OCI-LY1 (cell line): ENCODE measurements around the gene SERPINA5.
"Not testable (repeated sequence)": the region's sequence is repeated elsewhere in the genome, so short reads cannot be mapped to it uniquely, and the experiment has no call there.

Source experiments
- H2AFZ ChIP-seq: fragments of 200-600 bp; sonication (generic), shearing (Covaris generic); 2 replicates; pipeline ENCODE4 v1.6.0; 2014; ENCODE audit warnings: antibody characterized with exemption, mild to moderate bottlenecking, low read length
- H3F3A ChIP-seq: fragments of 200-600 bp; sonication (generic), shearing (Covaris generic); 2 replicates; pipeline ENCODE4 v1.6.0; 2014; ENCODE audit warnings: mild to moderate bottlenecking, antibody characterized with exemption, low read length, moderate library complexity; ENCODE audit not compliant: insufficient read depth
- H3K27ac ChIP-seq: fragments of 200-600 bp; sonication (generic); 2 replicates; pipeline ENCODE4 v1.5.1; 2014; ENCODE audit warnings: low read length, mixed run types, mild to moderate bottlenecking, low read depth; ENCODE audit not compliant: poor library complexity, severe bottlenecking
- H3K27me3 ChIP-seq: fragments of 200-600 bp; sonication (generic); 2 replicates; pipeline ENCODE4 v1.6.0; 2014; ENCODE audit warnings: antibody characterized with exemption, mild to moderate bottlenecking, low read length, moderate library complexity; ENCODE audit not compliant: insufficient read depth
- H3K36me3 ChIP-seq: fragments of 200-600 bp; sonication (generic); 2 replicates; pipeline ENCODE4 v1.6.1; 2014; ENCODE audit warnings: mild to moderate bottlenecking, antibody characterized with exemption, low read length, moderate library complexity, mixed read lengths; ENCODE audit not compliant: insufficient read depth
- H3K4me1 ChIP-seq: fragments of 200-600 bp; sonication (generic); 2 replicates; pipeline ENCODE4 v1.5.1; 2014; ENCODE audit warnings: mild to moderate bottlenecking, low read length, moderate library complexity; ENCODE audit not compliant: insufficient read depth, severe bottlenecking
- H3K4me2 ChIP-seq: fragments of 200-600 bp; sonication (generic), shearing (Covaris generic); 2 replicates; pipeline ENCODE4 v1.6.1; 2014; ENCODE audit warnings: low read length
- H3K4me3 ChIP-seq: fragments of 200-600 bp; sonication (generic); 2 replicates; pipeline ENCODE4 v1.5.1; 2014; ENCODE audit warnings: low read length, low read depth, mild to moderate bottlenecking, mixed read lengths; ENCODE audit not compliant: poor library complexity, severe bottlenecking
- H3K79me2 ChIP-seq: fragments of 200-600 bp; shearing (Covaris generic); 2 replicates; pipeline ENCODE4 v1.6.1; 2016; ENCODE audit warnings: mixed run types, low read length, mixed read lengths; ENCODE audit not compliant: insufficient read depth
- H3K9ac ChIP-seq: fragments of 200-600 bp; sonication (generic), shearing (Covaris generic); 2 replicates; pipeline ENCODE4 v1.6.1; 2014; ENCODE audit warnings: mild to moderate bottlenecking, low read length, mixed read lengths
- H3K9me2 ChIP-seq: fragments of 200-600 bp; sonication (generic), shearing (Covaris generic); 2 replicates; pipeline ENCODE4 v1.6.1; 2014; ENCODE audit warnings: low read depth, mild to moderate bottlenecking, low read length, mixed read lengths
- H3K9me3 ChIP-seq: fragments of 200-600 bp; shearing (Covaris generic); 2 replicates; pipeline ENCODE4 v1.6.1; 2014; ENCODE audit warnings: low read length, mixed read lengths
- H4K20me1 ChIP-seq: fragments of 200-600 bp; sonication (generic), shearing (Covaris generic); 2 replicates; pipeline ENCODE4 v1.6.0; 2016; ENCODE audit warnings: mild to moderate bottlenecking, low read length; ENCODE audit not compliant: insufficient read depth
- EZH2 ChIP-seq: fragments of 200-600 bp; sonication (generic), shearing (Covaris generic); IDR thresholded peaks from 2 replicates; pipeline ENCODE4 v1.8.0; 2017; ENCODE audit warnings: borderline replicate concordance, mixed run types, mild to moderate bottlenecking, antibody characterized with exemption, low read length, moderate library complexity, mixed read lengths
- TF ChIP-seq, protein P1 (sequence below): fragments of 200-600 bp; sonication (generic), shearing (Covaris generic); IDR thresholded peaks from 2 replicates; pipeline ENCODE4 v1.5.1; 2017; ENCODE audit warnings: mild to moderate bottlenecking, antibody characterized with exemption, low read length, moderate library complexity, mixed read lengths

The SERPINA5 gene

GRCh38 chr14:94636744-94637412 is 55.7 kb downstream of the SERPINA5 start:
- no peak overlapping the region for H3K4me3 ChIP-seq
- TF ChIP-seq, protein P1, sequence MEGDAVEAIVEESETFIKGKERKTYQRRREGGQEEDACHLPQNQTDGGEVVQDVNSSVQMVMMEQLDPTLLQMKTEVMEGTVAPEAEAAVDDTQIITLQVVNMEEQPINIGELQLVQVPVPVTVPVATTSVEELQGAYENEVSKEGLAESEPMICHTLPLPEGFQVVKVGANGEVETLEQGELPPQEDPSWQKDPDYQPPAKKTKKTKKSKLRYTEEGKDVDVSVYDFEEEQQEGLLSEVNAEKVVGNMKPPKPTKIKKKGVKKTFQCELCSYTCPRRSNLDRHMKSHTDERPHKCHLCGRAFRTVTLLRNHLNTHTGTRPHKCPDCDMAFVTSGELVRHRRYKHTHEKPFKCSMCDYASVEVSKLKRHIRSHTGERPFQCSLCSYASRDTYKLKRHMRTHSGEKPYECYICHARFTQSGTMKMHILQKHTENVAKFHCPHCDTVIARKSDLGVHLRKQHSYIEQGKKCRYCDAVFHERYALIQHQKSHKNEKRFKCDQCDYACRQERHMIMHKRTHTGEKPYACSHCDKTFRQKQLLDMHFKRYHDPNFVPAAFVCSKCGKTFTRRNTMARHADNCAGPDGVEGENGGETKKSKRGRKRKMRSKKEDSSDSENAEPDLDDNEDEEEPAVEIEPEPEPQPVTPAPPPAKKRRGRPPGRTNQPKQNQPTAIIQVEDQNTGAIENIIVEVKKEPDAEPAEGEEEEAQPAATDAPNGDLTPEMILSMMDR = peak; percentile 37; the same call in 1 of the 2 replicates
- TF ChIP-seq EZH2 = no peak
- no peak overlapping the region for H3K4me2 ChIP-seq
- H3K27me3 ChIP-seq = peaks cover 4% of the 10 kb centered on the region
- no peaks in the 10 kb centered on the region for H3F3A ChIP-seq
- no peaks in the 10 kb centered on the region for H3K4me1 ChIP-seq
- no peaks in the 10 kb centered on the region for H4K20me1 ChIP-seq
- no peaks in the 10 kb centered on the region for H3K9me3 ChIP-seq
- no peak overlapping the region for H2AFZ ChIP-seq
- no peaks in the 10 kb centered on the region for H3K79me2 ChIP-seq
- H3K9ac ChIP-seq = no peak overlapping the region
- H3K27ac ChIP-seq = no peak overlapping the region
- no peaks in the 10 kb centered on the region for H3K36me3 ChIP-seq
- H3K9me2 ChIP-seq = no peaks in the 10 kb centered on the region

GRCh38 chr14:94637814-94638213 is 56.6 kb downstream of the SERPINA5 start:
- H3K4me3 ChIP-seq, H3K9me3 ChIP-seq, H3K4me1 ChIP-seq, H2AFZ ChIP-seq, H3K27ac ChIP-seq, H4K20me1 ChIP-seq, H3K79me2 ChIP-seq, H3K9me2 ChIP-seq, H3F3A ChIP-seq, H3K9ac ChIP-seq, H3K4me2 ChIP-seq, H3K36me3 ChIP-seq, H3K27me3 ChIP-seq: not testable (repeated sequence)

DNA sequence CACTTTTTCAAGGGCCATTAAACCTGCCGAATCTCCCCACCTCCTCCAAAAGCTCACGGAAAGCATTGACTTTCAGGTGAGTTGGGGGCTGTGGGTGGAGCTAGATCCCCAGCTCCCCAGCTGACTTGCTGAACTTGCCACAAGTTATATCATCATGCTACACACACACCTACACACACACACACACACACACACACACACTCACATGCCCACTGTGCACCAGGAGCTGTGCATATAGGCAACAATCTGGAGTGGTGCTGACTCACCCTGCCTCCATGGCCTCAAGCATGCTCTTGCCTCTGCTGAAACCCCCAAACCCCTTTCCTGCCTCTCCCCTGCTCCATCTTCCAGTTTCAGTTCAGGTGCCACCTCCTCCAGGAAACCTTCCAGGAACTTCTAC is 57.1 kb downstream of the SERPINA5 start:
- no peak overlapping the region for H3K27ac ChIP-seq
- H4K20me1 ChIP-seq = no peaks in the 10 kb centered on the region
- no peak overlapping the region for H3K9ac ChIP-seq
- no peak overlapping the region for H3K4me2 ChIP-seq
- H3K79me2 ChIP-seq = no peaks in the 10 kb centered on the region
- no peaks in the 10 kb centered on the region for H3K4me1 ChIP-seq
- H3K9me3 ChIP-seq = no peaks in the 10 kb centered on the region
- TF ChIP-seq EZH2 = no peak
- TF ChIP-seq, protein P1 = no peak
- no peaks in the 10 kb centered on the region for H3F3A ChIP-seq
- no peak overlapping the region for H2AFZ ChIP-seq
- peaks cover 4% of the 10 kb centered on the region for H3K27me3 ChIP-seq
- H3K9me2 ChIP-seq = no peaks in the 10 kb centered on the region
- no peaks in the 10 kb centered on the region for H3K36me3 ChIP-seq
- H3K4me3 ChIP-seq = no peak overlapping the region
